Measurements from ENCODE around the gene TRPC4.

The TRPC4 gene

DNA sequence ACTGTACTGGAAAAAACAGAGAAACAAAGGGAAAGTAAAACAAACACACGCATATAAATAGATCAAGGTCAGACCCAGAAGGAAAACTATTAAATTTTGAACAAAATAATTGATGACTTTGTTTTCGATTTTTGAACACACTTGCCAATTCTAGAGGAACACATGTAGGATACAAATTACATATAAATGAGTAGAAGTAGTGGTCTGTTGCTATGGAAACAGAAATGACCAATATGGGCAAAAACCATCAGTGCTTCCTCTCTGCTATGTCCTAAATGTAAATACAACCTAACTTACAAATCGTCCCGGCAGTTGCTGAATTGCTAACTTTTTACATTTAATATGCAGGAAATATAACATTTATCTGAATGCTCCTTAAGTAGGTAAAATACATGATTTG is 205.8 kb downstream of the TRPC4 start:
- TF ChIP-seq YY1 (IDR thresholded peaks at IDR 0.05; ENCODE audit: low read depth), result no peak
- TF ChIP-seq EGR1 (IDR thresholded peaks at IDR 0.05), result no peak
- TF ChIP-seq USF1 (IDR thresholded peaks at IDR 0.05), result no peak
- TF ChIP-seq MAX (IDR thresholded peaks at IDR 0.05), result no peak
- no peak for TF ChIP-seq ZBTB7A (IDR thresholded peaks at IDR 0.05; ENCODE audit: low read depth)
- TF ChIP-seq FOXM1 (IDR thresholded peaks at IDR 0.05; ENCODE audit: borderline replicate concordance, low read depth), result no peak
- TF ChIP-seq CEBPB (IDR thresholded peaks at IDR 0.05), result no peak
- no peak for TF ChIP-seq RAD21 (IDR thresholded peaks at IDR 0.05; ENCODE audit: low read depth)
- TF ChIP-seq, protein P1, sequence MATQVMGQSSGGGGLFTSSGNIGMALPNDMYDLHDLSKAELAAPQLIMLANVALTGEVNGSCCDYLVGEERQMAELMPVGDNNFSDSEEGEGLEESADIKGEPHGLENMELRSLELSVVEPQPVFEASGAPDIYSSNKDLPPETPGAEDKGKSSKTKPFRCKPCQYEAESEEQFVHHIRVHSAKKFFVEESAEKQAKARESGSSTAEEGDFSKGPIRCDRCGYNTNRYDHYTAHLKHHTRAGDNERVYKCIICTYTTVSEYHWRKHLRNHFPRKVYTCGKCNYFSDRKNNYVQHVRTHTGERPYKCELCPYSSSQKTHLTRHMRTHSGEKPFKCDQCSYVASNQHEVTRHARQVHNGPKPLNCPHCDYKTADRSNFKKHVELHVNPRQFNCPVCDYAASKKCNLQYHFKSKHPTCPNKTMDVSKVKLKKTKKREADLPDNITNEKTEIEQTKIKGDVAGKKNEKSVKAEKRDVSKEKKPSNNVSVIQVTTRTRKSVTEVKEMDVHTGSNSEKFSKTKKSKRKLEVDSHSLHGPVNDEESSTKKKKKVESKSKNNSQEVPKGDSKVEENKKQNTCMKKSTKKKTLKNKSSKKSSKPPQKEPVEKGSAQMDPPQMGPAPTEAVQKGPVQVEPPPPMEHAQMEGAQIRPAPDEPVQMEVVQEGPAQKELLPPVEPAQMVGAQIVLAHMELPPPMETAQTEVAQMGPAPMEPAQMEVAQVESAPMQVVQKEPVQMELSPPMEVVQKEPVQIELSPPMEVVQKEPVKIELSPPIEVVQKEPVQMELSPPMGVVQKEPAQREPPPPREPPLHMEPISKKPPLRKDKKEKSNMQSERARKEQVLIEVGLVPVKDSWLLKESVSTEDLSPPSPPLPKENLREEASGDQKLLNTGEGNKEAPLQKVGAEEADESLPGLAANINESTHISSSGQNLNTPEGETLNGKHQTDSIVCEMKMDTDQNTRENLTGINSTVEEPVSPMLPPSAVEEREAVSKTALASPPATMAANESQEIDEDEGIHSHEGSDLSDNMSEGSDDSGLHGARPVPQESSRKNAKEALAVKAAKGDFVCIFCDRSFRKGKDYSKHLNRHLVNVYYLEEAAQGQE (IDR thresholded peaks at IDR 0.05; ENCODE audit: low read depth), result no peak
- TF ChIP-seq EP300 (IDR thresholded peaks at IDR 0.05; ENCODE audit: borderline replicate concordance), result no peak
- no peak for TF ChIP-seq TAF1 (IDR thresholded peaks at IDR 0.05; ENCODE audit: low read depth)
- TF ChIP-seq TCF12 (IDR thresholded peaks at IDR 0.05; ENCODE audit: low read depth), result no peak

- no peak for TF ChIP-seq ZBTB7A (IDR thresholded peaks at IDR 0.05; ENCODE audit: low read depth)
- TF ChIP-seq EP300 (IDR thresholded peaks at IDR 0.05; ENCODE audit: borderline replicate concordance), result no peak
- no peak for TF ChIP-seq TEAD4 (IDR thresholded peaks at IDR 0.05)
- no peak for TF ChIP-seq TCF12 (IDR thresholded peaks at IDR 0.05; ENCODE audit: low read depth)
- no peak for TF ChIP-seq TAF1 (IDR thresholded peaks at IDR 0.05; ENCODE audit: low read depth)
- no peak for TF ChIP-seq MAX (IDR thresholded peaks at IDR 0.05)
- no peak for TF ChIP-seq NFIC (IDR thresholded peaks at IDR 0.05)
- TF ChIP-seq FOXM1 (IDR thresholded peaks at IDR 0.05; ENCODE audit: borderline replicate concordance, low read depth), result no peak
- TF ChIP-seq, protein P1 (IDR thresholded peaks at IDR 0.05; ENCODE audit: low read depth), result no peak
- TF ChIP-seq CEBPB (IDR thresholded peaks at IDR 0.05), result no peak
- no peak for TF ChIP-seq USF1 (IDR thresholded peaks at IDR 0.05)
Observed at GRCh38 chr13:37662624-37663023, 206.9 kb downstream of the TRPC4 start.

GRCh38 chr13:37657956-37658355 is 211.6 kb downstream of the TRPC4 start:
- TF ChIP-seq USF1 (IDR thresholded peaks at IDR 0.05), result no peak
- TF ChIP-seq YY1 (IDR thresholded peaks at IDR 0.05; ENCODE audit: low read depth), result no peak
- TF ChIP-seq, protein P1 (IDR thresholded peaks at IDR 0.05; ENCODE audit: low read depth), result no peak
- TF ChIP-seq CEBPB (IDR thresholded peaks at IDR 0.05), result no peak
- no peak for TF ChIP-seq TAF1 (IDR thresholded peaks at IDR 0.05; ENCODE audit: low read depth)

- TF ChIP-seq CREB1 (IDR thresholded peaks at IDR 0.05; ENCODE audit: low read depth), result no peak
- peak; percentile 16; the same call in 1 of the 2 replicates for TF ChIP-seq TEAD4 (IDR thresholded peaks at IDR 0.05)
Observed at GRCh38 chr13:37657134-37657533, 212.4 kb downstream of the TRPC4 start.
